GM10847 (cell line): ENCODE results near the gene TGFBR3L.

Experiments used
- POLR2A ChIP-seq: IDR thresholded peaks from 2 replicates; pipeline ENCODE4 v1.6.1; 2011; ENCODE audit not compliant: insufficient read length; ENCODE audit errors: extremely low read depth

Gene TGFBR3L

GRCh38 chr19:7894612-7895309 is 19.9 kb upstream of the TGFBR3L start:
- no peak for TF ChIP-seq POLR2A

- TF ChIP-seq POLR2A: no peak
Measured at GRCh38 chr19:7895565-7895964, 19.1 kb upstream of the TGFBR3L start.

GRCh38 chr19:7897292-7897691 is 17.3 kb upstream of the TGFBR3L start:
- TF ChIP-seq POLR2A: no peak

- TF ChIP-seq POLR2A: no peak
Measured at GRCh38 chr19:7898967-7899366, 15.7 kb upstream of the TGFBR3L start.

GRCh38 chr19:7899751-7900378 is 14.8 kb upstream of the TGFBR3L start:
- TF ChIP-seq POLR2A: no peak

GRCh38 chr19:7900401-7900870 is 14.2 kb upstream of the TGFBR3L start:
- TF ChIP-seq POLR2A: no peak

- no peak for TF ChIP-seq POLR2A
Measured at GRCh38 chr19:7900931-7901330, 13.7 kb upstream of the TGFBR3L start.

GRCh38 chr19:7901337-7901736 is 13.3 kb upstream of the TGFBR3L start:
- no peak for TF ChIP-seq POLR2A

GRCh38 chr19:7902796-7903243 is 11.8 kb upstream of the TGFBR3L start:
- TF ChIP-seq POLR2A: no peak

- peak; percentile 92 for TF ChIP-seq POLR2A
Measured at GRCh38 chr19:7903244-7904073, 11.2 kb upstream of the TGFBR3L start, which contains the start of gene MAP2K7. Gene MAP2K7, plus strand, starts transcription at chr19:7903877. Its CDS starts 68 bp downstream, at chr19:7903945.

GRCh38 chr19:7904074-7905020 is 10.3 kb upstream of the TGFBR3L start:
- TF ChIP-seq POLR2A: no peak

GRCh38 chr19:7905268-7905667 is 9.4 kb upstream of the TGFBR3L start:
- TF ChIP-seq POLR2A: no peak

- TF ChIP-seq POLR2A: no peak
Measured at GRCh38 chr19:7905859-7906258, 8.8 kb upstream of the TGFBR3L start.

- no peak for TF ChIP-seq POLR2A
Measured at GRCh38 chr19:7907122-7907521, 7.5 kb upstream of the TGFBR3L start.

GRCh38 chr19:7907544-7907943 is 7.1 kb upstream of the TGFBR3L start:
- no peak for TF ChIP-seq POLR2A
